Right atrium auricular region (tissue), 2 donors: Measurements from ENCODE around the gene FHL3. TPM values are rescaled to one million over a fixed set of nuclear protein-coding genes. Genes with fewer than 3 reads are reported as not detected.

Experiments
- DNase-seq: peaks from one replicate; pipeline ENCODE4 v3.0.0-alpha.2; 2019; ENCODE audit warnings: low spot score
- H3K27ac ChIP-seq, 2 donors: fragments of 200-600 bp; sonication (generic); 1 replicate in 1 of 2; 2 replicates in 1 of 2; pipeline ENCODE4 v1.5.1; 2016 to 2019
- H3K27me3 ChIP-seq, 2 donors: fragments of 200-600 bp; sonication (generic); one replicate each; pipeline versions ENCODE4 v1.5.1 to v1.6.0; 2017 to 2019
- H3K36me3 ChIP-seq: fragments of 200-600 bp; sonication (generic); one replicate; pipeline ENCODE4 v1.5.1; 2016
- H3K4me1 ChIP-seq, 2 donors: fragments of 200-600 bp; sonication (generic); one replicate each; pipeline versions ENCODE4 v1.5.1 to v1.6.0; 2017 to 2019
- H3K4me3 ChIP-seq, 2 donors: fragments of 200-600 bp; sonication (generic); 1 replicate in 1 of 2; 2 replicates in 1 of 2; pipeline ENCODE4 v1.5.1; 2017 to 2019; ENCODE audit warnings: mild to moderate bottlenecking in 1 of 2, moderate library complexity in 1 of 2
- H3K9me3 ChIP-seq, 2 donors: fragments of 200-600 bp; sonication (generic); one replicate each; pipeline ENCODE4 v1.5.1; 2019
- CTCF ChIP-seq, 2 donors: fragments of 200-600 bp; sonication (generic); IDR thresholded peaks; one replicate each; pipeline ENCODE4 v1.5.1; 2019; ENCODE audit warnings: antibody characterized with exemption in 2 of 2
- total RNA-seq, 2 donors: library from RNA; depleted of rRNA; stranded (reverse); fragments of >200 nt; gene quantifications; one replicate each; pipeline ENCODE4 v1.1.0, GENCODE V29; 2016

The FHL3 gene
- total RNA-seq, 2 donors from 2014 or later: 8.0 to 16.0 TPM

GRCh38 chr1:38047603-38048141 is 42.4 kb upstream of the FHL3 start:
- no peak for DNase-seq
- H3K4me3 ChIP-seq: peak overlapping the region; percentile 47 to 70
- H3K27ac ChIP-seq: peak overlapping the region; percentile 33 to 35
- no peaks in the 10 kb centered on the region for H3K36me3 ChIP-seq
- H3K9me3 ChIP-seq: no peaks in the 10 kb centered on the region
- TF ChIP-seq CTCF (IDR thresholded peaks at IDR 0.05): no peak
- H3K4me1 ChIP-seq: peaks cover 0 to 26% of the 10 kb centered on the region in 2 donors
- H3K27me3 ChIP-seq: peaks cover 23 to 27% of the 10 kb centered on the region in 2 donors

- H3K27me3 ChIP-seq: peaks cover 28 to 33% of the 10 kb centered on the region in 2 donors
- no peaks in the 10 kb centered on the region for H3K36me3 ChIP-seq
- peak overlapping the region; percentile 47 to 70 for H3K4me3 ChIP-seq
- peak; percentile 83 for DNase-seq
- H3K9me3 ChIP-seq: no peaks in the 10 kb centered on the region
- H3K27ac ChIP-seq: peak overlapping the region; percentile 33 to 35
- peak in 1 of 2 donors; percentile 43 for TF ChIP-seq CTCF (IDR thresholded peaks at IDR 0.05)
- peaks cover 0 to 26% of the 10 kb centered on the region in 2 donors for H3K4me1 ChIP-seq
Measured at GRCh38 chr1:38046884-38047602, 41.7 kb upstream of the FHL3 start.

- TF ChIP-seq CTCF (IDR thresholded peaks at IDR 0.05): no peak
- peak within 1 kb of the TSS; percentile 33 to 35 for H3K27ac ChIP-seq
- H3K9me3 ChIP-seq: no peaks in the 10 kb centered on the region
- no peaks in the 10 kb centered on the region for H3K36me3 ChIP-seq
- DNase-seq: no peak
- H3K4me3 ChIP-seq: peak within 1 kb of the TSS; percentile 47 to 70
- H3K27me3 ChIP-seq: peaks cover 28 to 35% of the 10 kb centered on the region in 2 donors
- peaks cover 0 to 26% of the 10 kb centered on the region in 2 donors for H3K4me1 ChIP-seq
Measured at GRCh38 chr1:38046333-38046883, 41.1 kb upstream of the FHL3 start, which contains the start of gene POU3F1. Gene POU3F1 (minus strand): TSS chr1:38046793. CDS start chr1:38046743, 50 bp downstream.

- no peaks in the 10 kb centered on the region for H3K9me3 ChIP-seq
- TF ChIP-seq CTCF (IDR thresholded peaks at IDR 0.05): no peak
- no peak for DNase-seq
- no peaks in the 10 kb centered on the region for H3K36me3 ChIP-seq
- H3K4me1 ChIP-seq: peaks cover 0 to 26% of the 10 kb centered on the region in 2 donors
- H3K27ac ChIP-seq: no peak overlapping the region
- H3K4me3 ChIP-seq: peak overlapping the region in 1 of 2 donors; percentile 70
- H3K27me3 ChIP-seq: peaks cover 28 to 35% of the 10 kb centered on the region in 2 donors
Measured at GRCh38 chr1:38045401-38046332, 40.4 kb upstream of the FHL3 start.
